Stimulated activated memory B cell treated with anti-CD40 and anti-IgM and Interleukin-4, amounts not matched to agents 10 μg/mL and 1 μg/mL and 100 μg/mL, for 72 hours (primary cell): Measurements from ENCODE around the gene TMX1.

ENCODE experiments used
- ATAC-seq: fragments of 150-1000 bp; cut with Tn5 transposase; 2 replicates; pipeline ENCODE4 v1.10.0; 2021
- H3K27ac Mint-ChIP-seq: one replicate; pipeline ENCODE4 v1.8.0; 2022; ENCODE audit warnings: mild to moderate bottlenecking, mixed read lengths
- H3K27me3 Mint-ChIP-seq: one replicate; pipeline ENCODE4 v1.8.0; 2022; ENCODE audit warnings: mixed read lengths
- H3K36me3 Mint-ChIP-seq: one replicate; pipeline ENCODE4 v1.8.0; 2022; ENCODE audit warnings: mixed read lengths
- H3K4me1 Mint-ChIP-seq: one replicate; pipeline ENCODE4 v1.8.0; 2022; ENCODE audit warnings: mixed read lengths
- H3K4me3 Mint-ChIP-seq: one replicate; pipeline ENCODE4 v1.8.0; 2022; ENCODE audit warnings: mild to moderate bottlenecking, moderate library complexity, mixed read lengths
- H3K9me3 Mint-ChIP-seq: one replicate; pipeline ENCODE4 v1.8.0; 2022; ENCODE audit warnings: mixed read lengths

TMX1 gene

DNA sequence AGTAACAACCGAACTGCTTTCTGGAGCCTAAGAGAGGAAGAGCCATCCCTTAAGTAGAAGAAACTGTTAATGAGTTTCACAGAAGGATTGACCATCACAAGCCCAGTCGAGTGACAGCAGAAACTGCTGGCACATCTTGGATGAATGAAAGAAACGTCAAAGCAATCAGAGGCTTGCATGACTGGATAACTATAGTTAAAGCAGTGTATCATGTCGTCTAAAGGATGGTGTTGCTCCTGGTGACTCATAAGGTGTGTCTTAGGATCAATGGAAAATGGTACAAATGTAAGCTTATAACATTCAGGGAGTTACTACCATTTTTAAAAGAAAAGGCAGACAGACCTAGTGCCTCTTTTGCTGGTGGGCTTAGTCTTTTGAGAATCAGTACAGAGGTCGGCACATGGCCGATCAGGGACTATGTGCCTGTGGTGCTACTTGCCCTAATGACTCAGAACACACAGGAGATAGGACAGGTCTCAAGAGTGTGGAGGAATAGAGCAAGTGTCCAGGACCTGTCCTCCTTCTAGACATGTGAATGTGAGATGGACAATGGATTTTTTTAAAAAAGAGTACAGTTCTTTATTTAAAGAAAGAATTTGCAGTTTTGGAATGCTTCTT, 55.7 kb downstream of the TMX1 start:
- Mint-ChIP-seq H3K4me1 (peaks cover 10% of the 10 kb centered on the region), H3K36me3 (no peaks in the 10 kb centered on the region), H3K27me3 (peaks cover 14% of the 10 kb centered on the region), H3K4me3 (no peak overlapping the region), H3K9me3 (no peaks in the 10 kb centered on the region), H3K27ac (no peak overlapping the region)
- ATAC-seq = no peak

DNA sequence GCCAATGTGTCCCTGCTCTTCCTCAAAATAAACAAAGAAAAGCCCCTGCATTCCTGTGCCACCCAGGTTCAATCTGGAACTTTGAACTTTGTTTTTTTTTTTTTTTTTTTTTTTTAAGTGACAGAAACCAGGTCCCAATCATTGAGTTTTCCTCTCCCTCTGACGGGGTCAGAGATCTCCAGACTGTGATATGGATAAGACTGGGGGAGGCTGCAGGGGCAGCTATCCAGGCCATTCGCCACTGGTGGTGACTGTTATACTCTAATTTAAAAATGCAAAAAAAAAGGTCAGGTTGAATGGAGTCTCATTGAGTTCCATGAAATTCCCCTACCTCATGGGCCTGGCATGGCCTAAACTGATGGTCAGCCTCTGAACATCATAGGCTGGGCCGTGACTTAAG, 57.0 kb downstream of the TMX1 start:
- Mint-ChIP-seq H3K4me1 (peaks cover 10% of the 10 kb centered on the region), H3K9me3 (no peaks in the 10 kb centered on the region), H3K27me3 (peaks cover 14% of the 10 kb centered on the region), H3K27ac (no peak overlapping the region), H3K36me3 (no peaks in the 10 kb centered on the region), H3K4me3 (no peak overlapping the region)
- ATAC-seq = no peak

DNA sequence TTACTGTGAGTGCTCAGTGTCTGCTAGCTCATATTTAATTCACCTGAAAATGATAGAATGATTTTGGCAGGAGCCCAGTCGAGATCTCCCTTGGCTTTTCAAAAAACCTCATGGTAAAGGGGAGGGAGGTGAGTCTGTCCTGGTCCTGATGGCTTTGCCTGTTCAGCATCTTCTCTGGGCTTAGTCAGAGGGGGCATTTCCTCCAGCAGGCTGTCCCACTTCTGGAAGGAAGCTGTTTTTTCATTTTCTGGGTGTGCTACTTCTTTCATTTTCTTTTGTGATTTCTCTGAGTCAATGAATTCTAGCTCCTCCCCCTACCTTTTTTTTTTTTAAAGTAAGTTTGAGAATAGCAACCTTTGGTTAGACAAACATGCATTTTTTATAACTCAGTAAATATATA, 58.8 kb downstream of the TMX1 start:
- Mint-ChIP-seq H3K27ac (no peak overlapping the region), H3K4me1 (peaks cover 10% of the 10 kb centered on the region), H3K36me3 (no peaks in the 10 kb centered on the region), H3K4me3 (no peak overlapping the region), H3K9me3 (no peaks in the 10 kb centered on the region), H3K27me3 (peaks cover 14% of the 10 kb centered on the region)
- ATAC-seq = no peak

DNA sequence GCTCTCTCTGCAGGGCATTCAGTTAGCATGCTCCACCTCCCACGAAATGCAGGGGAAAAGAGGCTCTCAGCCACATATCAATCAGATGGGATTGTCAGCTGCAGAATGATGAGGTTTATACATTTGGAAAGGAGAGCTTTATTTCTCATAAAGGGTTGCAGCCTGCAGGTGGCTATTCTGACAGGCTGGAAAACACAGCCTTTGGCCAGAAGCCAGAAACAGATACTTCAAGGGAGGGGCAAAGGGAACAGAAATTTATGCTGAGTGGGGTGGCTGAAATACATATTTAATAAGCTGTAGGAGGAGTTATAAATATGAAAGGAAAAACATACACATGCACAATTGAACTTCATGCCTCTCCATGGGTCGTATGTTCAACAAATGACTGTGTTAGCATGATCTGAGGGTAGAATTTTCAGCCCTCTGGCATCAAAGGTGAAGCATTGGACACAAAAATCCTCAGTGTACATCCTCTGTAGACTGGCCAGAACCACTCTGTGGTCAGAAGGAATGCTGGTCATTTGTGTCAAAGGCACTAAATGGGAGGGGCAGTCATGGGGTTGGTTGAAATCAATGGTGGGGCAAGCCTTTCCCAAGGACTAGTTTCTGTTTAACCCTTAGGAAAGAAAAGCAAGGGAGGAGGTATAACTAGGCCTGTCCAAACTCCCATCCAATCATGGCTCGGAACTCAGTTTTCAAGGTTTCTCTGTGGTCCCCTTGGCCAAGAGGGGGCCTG, 62.4 kb downstream of the TMX1 start:
- Mint-ChIP-seq H3K4me1 (no peaks in the 10 kb centered on the region), H3K27ac (no peak overlapping the region), H3K4me3 (no peak overlapping the region), H3K36me3 (no peaks in the 10 kb centered on the region), H3K27me3 (no peaks in the 10 kb centered on the region), H3K9me3 (no peaks in the 10 kb centered on the region)
- no peak for ATAC-seq

DNA sequence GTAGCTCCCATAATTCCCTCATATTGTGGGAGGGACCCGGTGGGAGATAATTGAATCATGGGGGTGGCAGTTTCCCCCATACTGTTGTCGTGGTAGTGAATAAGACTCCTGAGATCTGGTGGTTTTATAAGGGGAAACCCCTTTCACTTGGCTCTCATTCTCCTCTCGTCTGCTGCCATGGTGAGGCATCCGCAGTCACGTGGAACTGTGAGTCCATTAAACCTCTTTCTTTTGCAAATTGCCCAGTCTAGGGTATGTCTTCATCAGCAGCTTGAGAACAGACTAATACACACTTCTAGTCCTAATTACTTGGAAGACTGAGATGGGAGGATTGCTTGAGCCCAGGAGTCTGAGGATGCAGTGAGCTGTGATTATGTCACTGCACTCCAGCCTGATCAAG, 64.4 kb downstream of the TMX1 start:
- Mint-ChIP-seq H3K4me1 (no peaks in the 10 kb centered on the region), H3K36me3 (no peaks in the 10 kb centered on the region), H3K4me3 (no peak overlapping the region), H3K27ac (no peak overlapping the region), H3K9me3 (no peaks in the 10 kb centered on the region), H3K27me3 (no peaks in the 10 kb centered on the region)
- no peak for ATAC-seq

DNA sequence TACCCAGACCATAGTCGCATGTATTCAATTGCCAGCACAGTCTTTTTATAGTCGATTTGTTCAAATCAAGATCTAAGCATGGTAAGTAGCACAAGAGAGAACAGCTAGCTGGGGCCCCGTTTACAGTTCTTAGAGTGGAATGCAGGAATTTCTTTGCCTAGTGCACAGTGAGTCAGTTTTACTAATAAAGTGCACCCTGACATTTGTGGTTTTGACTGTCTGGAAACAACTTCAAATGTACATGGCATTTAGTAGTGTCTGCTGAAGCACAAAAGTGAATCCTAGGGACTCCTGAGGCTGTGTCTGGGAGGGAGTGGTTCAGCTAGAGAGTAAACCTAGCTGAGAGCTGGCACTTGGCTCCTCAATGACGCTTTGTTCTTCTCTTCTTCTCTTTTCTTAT, 64.9 kb downstream of the TMX1 start:
- peak; percentile 61 for ATAC-seq
- Mint-ChIP-seq H3K4me3 (no peak overlapping the region), H3K27ac (no peak overlapping the region), H3K27me3 (no peaks in the 10 kb centered on the region), H3K9me3 (no peaks in the 10 kb centered on the region), H3K36me3 (no peaks in the 10 kb centered on the region), H3K4me1 (no peaks in the 10 kb centered on the region)

DNA sequence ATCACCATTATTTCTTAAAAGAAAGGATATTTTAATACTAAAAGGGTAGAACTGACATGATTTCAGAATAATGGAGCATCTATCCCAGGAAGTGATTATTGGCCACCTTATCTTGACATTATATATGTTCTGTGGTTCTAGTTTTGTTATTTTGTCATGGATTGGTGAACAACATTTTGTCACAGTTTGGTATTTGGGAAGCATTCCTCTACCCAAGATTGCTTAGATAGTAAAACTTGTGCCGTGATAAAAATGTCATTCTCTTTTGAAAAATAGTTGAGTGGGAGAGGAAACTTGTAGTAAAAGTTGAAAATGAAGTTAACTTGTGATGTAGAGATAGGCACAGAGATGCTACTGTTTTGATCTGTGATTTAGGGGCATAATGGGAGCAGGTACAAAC, 65.7 kb downstream of the TMX1 start:
- Mint-ChIP-seq H3K4me3 (no peak overlapping the region), H3K27ac (no peak overlapping the region), H3K9me3 (no peaks in the 10 kb centered on the region), H3K36me3 (no peaks in the 10 kb centered on the region), H3K27me3 (no peaks in the 10 kb centered on the region), H3K4me1 (no peaks in the 10 kb centered on the region)
- no peak for ATAC-seq
